Fibroblast of mammary gland (primary cell): ENCODE results near the gene KANSL1L.

Experiments
- DNase-seq: peaks from one replicate; pipeline ENCODE4 v3.0.0-alpha.2; 2010; ENCODE audit warnings: low read depth
- H3K4me3 ChIP-seq: 2 replicates; pipeline ENCODE4 v1.5.1; 2011; ENCODE audit warnings: low read depth, mild to moderate bottlenecking, low read length, moderate library complexity; ENCODE audit not compliant: control insufficient read depth
- TF ChIP-seq, protein P1 (sequence below): conservative IDR thresholded peaks from 2 replicates; pipeline ENCODE4 v1.5.1; 2011; ENCODE audit warnings: low read depth, low read length, inconsistent platforms; ENCODE audit not compliant: control insufficient read depth, insufficient read depth

The KANSL1L gene

DNA sequence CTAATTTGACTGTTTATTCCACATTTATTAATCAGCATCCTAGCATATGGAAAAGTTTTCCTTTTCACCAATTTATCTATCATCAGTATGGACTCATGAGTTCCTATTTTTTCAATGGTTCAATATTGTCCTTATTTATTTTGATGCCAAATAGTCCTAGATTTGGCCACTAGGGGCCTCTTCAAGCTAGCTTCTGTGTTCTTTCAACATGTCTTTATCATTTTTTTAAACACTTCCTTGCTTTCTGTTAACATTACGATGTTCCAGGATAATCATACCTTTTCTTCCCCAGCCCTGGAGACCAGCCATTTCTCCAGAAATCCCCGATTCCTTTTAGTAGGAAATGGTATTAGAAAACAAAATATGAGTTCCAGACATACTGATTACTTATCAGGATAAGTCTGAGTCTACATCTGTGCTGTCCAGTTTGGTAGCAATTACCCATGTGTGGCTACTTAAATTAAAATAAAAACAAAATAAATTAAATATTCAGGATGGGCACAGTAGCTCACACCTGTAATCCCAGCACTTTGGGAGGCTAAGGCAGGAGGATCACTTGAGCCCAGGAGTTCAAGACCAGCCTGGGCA is 98.2 kb downstream of the KANSL1L start:
- no peak overlapping the region for H3K4me3 ChIP-seq
- TF ChIP-seq, protein P1, sequence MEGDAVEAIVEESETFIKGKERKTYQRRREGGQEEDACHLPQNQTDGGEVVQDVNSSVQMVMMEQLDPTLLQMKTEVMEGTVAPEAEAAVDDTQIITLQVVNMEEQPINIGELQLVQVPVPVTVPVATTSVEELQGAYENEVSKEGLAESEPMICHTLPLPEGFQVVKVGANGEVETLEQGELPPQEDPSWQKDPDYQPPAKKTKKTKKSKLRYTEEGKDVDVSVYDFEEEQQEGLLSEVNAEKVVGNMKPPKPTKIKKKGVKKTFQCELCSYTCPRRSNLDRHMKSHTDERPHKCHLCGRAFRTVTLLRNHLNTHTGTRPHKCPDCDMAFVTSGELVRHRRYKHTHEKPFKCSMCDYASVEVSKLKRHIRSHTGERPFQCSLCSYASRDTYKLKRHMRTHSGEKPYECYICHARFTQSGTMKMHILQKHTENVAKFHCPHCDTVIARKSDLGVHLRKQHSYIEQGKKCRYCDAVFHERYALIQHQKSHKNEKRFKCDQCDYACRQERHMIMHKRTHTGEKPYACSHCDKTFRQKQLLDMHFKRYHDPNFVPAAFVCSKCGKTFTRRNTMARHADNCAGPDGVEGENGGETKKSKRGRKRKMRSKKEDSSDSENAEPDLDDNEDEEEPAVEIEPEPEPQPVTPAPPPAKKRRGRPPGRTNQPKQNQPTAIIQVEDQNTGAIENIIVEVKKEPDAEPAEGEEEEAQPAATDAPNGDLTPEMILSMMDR: peak; percentile 78
- DNase-seq: peak; percentile 62

DNA sequence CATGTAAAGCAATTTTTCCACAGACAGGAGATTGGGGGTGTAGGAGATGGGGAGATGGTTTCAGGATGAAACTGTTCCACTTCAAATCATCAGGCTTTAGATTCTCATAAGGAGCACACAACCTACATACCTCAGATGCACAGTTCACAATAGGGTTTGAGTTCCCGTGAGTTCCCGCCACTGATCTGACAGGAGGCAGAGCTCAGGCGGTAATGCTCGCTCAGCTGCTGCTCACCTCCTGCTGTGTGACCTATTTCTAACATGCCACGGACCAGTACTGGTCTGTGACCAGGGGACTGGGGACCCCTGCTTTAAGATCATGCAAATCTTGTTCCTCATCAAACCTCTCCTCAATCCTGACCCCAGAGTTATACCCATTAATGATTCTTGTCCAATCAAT is 98.7 kb downstream of the KANSL1L start:
- H3K4me3 ChIP-seq: no peak overlapping the region
- DNase-seq: no peak
- TF ChIP-seq, protein P1: no peak

DNA sequence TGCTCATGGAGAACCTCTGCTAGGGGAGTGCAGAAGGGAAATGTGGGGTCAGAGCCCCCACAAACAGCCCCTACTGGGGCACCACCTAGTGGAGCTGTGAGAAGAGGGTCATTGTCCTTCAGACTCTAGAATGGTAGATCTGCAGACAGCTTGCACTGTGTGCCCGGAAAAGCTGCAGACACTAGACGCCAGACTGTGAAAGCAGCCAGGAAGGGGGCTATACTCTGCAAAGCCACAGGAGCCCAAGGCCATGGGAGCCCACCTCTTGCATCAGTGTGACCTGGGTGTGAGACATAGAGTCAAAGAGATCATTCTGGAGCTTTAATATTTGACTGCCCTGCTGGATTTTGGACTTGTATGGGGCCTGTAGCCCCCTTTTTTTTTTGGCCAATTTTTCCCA is 107.9 kb downstream of the KANSL1L start:
- no peak overlapping the region for H3K4me3 ChIP-seq
- DNase-seq: no peak
- TF ChIP-seq, protein P1: no peak

DNA sequence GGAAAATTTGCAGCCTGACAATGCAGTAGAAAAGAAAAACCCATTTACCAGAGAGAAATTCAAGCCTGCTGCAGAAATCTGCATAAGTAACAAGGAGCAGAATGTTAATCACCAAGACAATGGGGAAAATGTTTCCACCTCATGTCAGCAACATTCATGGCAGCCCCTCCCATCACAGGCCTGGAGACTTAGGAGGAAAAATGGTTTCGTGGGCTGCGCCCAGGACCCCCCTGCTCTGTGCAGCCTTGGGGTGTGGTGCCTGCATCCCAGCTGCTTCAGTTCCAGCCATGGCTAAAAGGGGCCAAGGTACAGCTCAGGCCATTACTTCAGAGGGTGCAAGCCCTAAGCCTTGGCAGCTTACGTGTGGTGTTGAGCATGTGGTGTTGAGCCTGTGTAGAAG is 115.4 kb downstream of the KANSL1L start:
- no peak overlapping the region for H3K4me3 ChIP-seq
- DNase-seq: no peak
- TF ChIP-seq, protein P1: no peak

DNA sequence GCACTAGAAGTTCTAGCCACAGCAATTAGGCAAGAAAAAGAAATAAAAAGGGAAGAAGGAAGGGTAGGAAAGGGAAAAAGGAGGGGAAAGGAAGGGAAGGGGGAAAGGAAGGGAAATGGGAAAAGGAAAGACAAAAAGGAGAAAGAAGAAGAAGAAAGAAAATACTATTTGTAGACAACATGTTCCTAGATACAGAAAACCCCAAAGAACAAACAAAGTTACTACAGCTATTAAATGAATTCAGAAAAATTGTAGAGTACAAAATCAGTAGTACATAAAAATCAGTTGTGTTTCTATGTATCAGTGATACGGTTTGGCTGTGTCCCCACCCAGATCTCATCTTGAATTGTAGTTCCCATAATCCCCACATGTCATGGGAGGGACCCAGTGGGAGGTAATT is 116.5 kb downstream of the KANSL1L start:
- no peak overlapping the region for H3K4me3 ChIP-seq
- TF ChIP-seq, protein P1: no peak
- DNase-seq: no peak

DNA sequence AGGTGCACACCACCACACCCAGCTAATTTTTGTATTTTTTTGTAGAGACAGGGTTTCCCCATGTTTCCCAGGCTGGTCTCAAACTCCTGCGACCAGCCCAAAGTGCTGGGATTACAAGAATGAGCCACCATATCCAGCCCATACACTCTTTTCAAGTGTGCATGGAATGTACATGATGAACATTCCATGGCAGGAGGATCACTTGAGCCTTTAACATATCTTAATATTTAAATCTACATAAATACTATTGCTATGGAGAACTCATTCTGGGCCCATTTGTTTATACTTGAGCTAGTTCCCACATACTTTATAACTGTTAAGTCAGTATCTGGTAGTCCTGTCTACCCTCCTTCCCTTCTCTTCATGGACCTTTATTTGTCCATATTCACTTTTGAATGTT is 120.3 kb downstream of the KANSL1L start:
- TF ChIP-seq, protein P1: no peak
- no peak for DNase-seq
- no peak overlapping the region for H3K4me3 ChIP-seq

DNA sequence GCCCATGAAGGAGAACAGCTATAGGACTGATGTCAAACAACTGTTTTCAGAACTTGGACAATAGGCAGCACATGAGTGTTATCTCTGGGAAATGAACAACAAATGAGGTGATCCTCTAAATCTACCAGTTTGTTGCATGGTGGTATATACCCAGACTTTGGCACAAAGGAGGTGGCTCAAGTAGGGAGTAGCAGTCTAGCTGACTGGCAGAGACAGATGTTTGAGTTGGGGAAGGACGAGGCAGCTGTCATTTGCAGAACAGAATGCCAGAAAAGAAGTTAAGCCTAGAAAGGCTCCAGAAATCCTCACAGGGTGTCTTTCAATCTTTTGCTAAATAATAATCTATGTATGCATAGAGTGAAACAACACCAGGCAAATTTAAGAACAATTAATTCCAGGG is 121.4 kb downstream of the KANSL1L start:
- DNase-seq: no peak
- TF ChIP-seq, protein P1: no peak
- H3K4me3 ChIP-seq: no peak overlapping the region
